ENCODE results near the gene TGFBR1.

The TGFBR1 gene
- 61.8 to 669 (median 348) reads per million in 18 experiments for total RNA-seq

DNA sequence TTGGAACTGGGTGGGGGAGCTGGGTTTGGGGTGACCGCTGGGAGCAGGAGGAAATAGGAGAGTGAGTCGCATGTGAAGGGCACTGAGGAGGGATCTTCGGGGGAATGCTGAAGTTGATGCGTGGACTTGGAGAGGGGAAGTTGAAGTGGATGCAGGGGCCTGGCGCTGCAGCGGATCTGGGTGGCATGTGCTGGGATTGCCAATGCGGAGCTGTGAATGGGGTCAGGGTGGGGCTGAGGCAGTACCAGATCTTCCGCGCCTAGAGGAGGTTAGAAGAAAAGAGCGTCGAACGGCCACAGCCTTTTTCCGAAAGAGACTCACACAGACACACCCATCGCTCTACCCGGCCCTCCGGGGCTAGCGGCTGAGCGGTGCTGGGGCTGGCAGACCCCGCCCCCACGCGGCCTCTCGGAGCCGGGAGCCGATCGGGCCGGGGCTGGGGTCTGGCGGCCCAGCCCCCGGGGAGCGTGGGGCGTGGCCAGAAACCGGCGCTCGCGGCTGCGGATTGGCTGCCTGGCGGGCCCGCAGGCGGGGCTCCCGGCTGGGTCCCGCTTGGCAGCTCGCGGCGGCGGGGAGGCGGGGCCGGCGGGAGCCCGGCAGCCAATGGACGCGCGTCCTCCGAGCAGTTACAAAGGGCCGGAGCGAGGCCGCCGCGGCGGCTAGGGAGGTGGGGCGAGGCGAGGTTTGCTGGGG, at the start of gene TGFBR1:
Gene TGFBR1, plus strand, starts transcription at position 655 of the 693 bp plus-strand sequence. CDS start 93 bp downstream, outside the sequence.
- DNase-seq: peak; percentile 93 to 96

DNA sequence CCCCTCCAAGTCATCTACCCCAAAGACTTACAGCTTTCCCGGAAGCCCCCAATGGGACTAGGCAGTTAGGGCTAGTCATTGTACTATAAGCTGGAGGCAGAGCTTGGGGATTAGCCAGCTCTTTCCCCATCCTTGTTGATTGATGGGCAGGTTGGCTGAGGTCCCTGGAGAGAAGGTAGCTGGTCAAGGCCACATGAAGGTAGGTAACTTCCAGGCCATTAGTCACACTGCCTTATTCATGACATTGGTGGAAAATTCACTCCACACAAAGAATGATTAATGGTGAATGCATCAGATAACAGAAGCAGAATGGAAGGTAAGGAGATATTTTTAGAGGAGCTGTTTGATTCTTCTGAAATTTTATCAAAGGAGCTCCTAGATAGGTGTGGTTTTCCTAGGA, 49.5 kb upstream of the TGFBR1 start:
- DNase-seq: no peak

DNA sequence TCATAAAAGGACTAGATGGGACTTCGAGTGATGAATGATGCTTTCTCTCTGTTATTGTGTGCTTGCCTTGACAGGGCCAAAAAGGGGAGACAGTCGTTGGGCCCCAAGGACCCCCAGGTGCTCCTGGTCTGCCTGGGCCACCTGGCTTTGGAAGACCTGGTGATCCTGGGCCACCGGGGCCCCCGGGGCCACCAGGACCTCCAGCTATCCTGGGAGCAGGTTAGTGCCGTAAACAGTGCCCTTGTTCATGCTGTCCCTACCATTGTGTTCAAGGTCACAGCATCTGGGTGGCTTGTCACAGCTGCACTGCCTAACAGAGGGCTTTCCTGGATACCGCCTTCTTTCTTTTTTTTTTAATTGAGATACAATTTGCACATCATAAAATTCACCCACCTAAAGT, 48.7 kb upstream of the TGFBR1 start:
- no peak for DNase-seq

DNA sequence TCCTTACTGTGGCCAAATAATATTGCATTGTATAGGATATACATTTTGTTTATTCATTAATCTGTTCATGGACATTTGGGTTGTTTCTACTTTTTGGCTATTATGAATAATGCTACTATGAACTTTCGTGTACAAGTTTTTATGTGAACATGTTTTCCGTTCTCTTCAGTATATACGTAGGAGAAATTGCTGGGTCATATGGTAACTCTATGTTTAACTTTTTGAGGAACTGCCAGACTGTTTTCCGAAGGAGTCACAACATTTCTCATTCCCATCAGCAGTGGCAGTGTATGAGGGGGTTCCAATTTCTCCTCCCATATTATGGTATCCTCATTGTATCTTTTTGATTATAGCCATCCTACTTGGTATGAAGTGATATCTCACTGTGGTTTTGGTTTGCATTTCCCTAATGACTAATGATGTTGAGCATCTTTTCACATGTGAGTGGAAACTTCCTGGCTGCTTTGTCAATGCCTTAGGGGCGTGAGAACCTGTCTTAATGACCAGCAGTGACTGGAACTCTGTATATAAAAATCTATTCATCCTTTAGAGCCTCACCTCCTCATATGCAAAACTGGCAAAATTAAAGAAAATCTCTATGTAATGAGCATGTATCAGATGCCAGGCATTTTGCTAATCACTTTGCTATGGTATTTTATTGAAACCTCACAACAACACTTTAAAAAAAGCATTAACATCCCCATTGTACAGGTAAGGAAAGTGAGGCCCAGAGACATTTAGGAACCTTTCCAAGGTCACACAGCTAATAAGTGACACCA, 47.8 kb upstream of the TGFBR1 start:
- DNase-seq: peak; percentile 68

DNA sequence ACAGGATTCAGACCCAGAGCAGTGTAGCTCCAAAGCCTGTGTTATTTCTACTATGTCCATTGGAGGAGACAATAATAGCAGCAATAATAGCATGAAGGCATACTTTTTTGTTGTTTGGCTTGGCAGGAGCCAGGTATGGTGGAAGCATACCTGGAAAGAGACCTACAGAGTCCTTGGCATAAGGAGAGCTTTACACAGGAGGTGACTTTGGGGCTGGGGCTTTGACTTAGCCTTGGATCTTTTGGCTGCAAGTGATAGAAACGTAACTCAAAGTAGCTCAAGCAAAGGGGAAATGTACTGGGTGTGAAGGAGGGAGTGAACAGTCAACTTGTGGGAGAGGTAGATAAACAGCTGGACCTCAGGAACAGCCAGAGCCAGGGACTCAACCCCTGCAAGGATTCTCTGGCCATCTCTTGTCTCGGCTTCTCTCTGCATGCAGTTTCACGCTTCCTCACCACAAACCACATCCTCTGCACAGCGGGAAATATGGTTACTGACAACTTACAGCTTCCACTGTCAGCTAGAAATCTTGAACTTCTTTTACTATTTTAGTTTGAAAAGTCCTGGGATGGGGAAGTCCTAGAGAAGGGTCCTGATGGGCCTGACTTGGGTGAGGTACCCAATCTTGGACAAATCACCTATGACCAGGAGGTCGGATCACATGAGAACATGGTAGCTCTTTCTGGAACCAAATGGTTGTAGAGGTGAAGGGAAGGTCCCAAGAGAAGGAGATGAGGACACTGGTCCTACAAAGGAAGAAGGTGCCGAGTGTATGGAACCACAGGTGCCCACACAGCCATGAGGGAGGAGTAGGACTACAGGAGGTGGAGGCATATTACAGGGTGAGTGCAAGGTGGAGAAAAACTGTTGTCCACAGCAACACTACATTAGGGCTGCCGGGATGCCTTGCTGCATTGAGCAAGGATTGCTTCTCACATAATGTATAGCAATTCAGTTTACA, 47.0 kb upstream of the TGFBR1 start:
- peak; percentile 76 to 78 for DNase-seq

DNA sequence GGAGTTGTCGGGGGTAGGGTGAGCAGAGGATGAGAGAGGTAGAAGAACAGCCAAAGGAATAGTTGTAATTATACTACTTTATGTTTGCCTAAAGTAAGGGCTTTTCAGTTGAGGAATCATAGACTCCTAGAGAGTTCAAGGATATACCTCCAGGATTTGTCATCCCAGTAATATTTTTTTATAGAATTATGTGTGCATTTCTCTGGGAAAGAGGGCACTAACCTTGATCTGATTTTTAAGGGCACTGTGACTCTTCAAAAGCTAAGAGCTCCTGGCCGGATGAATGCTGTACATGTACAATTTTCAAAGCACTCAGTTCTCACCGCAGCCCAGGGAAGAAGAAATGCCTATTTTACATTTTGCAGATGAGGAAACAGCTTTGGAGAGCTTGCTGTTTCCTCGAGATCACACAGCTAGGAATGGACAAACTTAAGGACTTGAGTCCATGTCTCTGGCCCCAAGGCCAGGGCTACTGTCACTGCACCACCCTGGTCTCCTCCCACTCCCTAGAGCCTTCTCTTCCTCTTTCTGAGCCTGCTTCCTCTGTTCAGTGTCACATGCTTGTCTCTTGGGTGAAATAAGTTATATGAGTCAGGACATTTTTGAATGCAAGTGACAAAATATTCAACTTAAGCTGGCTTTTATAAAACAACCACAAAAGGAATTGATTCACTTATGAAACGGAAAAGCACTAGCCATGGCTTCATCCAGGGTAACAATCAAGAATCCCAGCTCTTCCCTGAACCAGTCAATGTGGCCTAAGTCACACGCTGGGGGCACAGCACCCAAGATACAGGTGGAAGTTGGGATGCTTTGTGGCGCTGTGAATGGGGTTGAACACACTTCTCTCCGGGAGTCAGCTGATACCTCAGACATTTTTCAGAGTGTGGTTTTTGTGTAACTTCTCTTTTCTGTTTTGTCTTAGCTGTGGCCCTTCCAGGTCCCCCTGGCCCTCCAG, 45.7 kb upstream of the TGFBR1 start:
- DNase-seq: peak; percentile 98

DNA sequence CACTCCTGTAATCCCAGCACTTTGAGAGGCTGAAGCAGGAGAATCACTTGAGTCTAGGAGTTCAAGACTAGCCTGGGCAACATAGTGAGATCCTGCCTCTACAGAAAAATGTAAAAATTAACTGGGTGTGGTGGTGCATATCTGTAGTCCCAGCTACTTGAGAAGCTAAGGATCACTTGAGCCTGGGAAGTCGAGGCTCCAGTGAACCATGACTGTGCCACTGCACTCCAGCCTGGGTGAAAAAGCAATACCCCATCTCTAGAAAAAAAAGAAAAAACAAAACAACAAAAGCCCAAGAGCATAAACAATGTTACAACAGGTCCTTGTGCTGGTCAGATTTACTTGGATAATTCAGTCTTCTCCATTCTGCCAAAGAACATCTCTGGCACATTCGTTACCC, 44.3 kb upstream of the TGFBR1 start:
- DNase-seq: no peak

DNA sequence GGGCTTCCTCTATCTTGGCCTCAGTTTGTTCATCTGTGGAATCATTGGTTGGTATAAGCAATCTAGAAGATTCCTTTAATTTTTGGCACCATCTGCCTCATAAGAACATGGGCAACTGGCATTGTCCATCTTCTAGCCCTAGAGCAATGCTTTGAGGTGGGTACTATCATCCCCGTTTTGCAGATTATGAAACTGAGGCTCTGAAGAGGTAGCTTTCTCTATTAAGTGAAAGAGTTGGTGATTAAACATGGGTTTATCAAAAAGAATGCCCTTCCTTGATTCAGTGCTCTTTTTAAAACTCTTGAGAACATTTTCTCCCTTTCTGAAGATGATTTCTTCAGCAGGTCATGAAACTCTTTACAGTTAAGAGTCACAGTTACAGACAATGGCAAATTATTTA, 42.4 kb upstream of the TGFBR1 start:
- DNase-seq: no peak

DNA sequence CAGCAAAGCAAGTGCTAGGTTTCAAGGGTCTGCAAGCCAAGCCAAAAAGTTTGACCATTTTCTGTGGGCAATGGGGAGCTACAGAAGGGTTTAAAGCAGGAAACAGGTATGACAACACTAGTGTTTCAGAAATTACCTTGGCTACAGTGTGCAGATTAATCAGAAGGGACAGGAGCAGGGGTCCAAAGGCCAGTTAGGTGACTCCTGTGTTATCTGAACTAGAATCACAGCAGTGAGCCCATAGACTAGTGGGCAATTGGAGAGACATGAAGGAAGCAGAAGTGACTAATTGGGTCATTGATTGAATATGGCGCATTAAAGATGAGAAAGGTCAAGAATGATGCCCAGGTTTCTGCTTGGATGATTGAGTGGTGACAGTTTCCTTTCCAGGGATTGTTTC, 41.4 kb upstream of the TGFBR1 start:
- no peak for DNase-seq

DNA sequence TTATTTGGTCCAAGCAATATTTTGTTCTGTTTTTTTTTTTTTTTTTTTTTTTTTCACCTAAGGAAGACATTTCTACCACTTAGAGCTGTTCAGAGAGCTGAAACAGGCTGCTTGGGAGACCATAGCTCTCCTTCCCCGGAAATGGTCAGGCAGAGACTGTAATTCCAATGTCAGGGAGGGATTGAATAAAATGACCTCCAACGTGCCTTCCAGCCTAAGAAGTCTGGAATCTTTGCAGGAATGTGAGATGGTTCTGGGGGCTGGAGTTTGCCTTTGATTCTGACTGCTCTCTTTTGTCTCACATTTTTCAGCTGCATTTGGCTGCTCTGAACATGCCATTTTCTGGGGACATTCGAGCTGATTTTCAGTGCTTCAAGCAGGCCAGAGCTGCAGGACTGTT, 38.3 kb upstream of the TGFBR1 start:
- DNase-seq: no peak

DNA sequence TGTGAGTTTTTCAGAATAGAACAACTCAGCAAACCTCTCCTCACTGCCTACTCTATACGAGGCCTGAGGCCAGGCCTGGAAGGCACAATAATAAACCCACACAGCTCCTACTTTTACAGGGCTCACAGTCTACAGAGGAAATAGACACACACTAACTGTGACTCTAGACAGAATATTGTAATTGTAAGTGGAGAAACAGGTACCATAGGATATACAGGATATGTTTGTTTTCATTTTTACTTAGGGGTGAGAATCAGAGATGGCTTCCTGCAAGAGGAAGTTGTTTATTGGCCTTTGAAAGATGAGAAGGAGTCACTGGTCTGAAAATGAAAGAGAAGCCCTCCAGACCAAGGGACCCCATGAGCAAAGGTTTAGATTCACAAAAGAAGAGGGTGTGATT, 35.8 kb upstream of the TGFBR1 start:
- no peak for DNase-seq

DNA sequence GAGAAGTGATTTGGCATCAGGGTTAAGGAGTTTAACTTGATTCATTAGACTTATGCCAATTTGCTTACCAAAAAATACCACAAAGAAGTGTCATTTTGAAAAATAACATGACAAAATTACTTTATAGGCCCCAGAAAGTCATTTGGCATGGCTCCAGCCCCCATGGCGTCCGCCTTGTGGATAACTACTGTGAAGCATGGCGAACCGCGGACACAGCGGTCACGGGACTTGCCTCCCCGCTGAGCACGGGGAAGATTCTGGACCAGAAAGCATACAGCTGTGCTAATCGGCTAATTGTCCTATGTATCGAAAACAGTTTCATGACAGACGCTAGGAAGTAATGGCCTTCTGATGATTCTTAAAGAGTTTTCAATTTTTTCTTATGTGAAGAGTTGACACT, 35.4 kb upstream of the TGFBR1 start:
- DNase-seq: no peak

DNA sequence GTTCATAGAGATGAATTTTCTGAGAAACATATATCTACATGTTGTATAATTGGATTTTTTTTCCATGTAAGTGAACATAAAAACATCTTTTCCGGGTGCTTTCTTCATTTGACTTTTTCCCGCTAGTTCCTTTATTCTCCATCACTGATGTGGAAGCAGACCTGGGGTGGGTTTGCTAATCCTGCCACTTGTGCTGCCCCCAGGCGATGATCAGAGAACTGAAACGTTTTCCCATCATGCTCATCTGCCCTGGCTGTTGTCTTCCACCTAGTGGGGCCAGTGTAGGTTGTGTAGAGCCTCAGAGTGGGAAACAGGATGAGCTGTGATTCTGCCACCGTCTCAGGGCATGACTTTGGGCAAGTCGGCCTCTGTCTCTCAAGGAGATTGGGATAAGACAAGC, 34.2 kb upstream of the TGFBR1 start:
- DNase-seq: no peak

DNA sequence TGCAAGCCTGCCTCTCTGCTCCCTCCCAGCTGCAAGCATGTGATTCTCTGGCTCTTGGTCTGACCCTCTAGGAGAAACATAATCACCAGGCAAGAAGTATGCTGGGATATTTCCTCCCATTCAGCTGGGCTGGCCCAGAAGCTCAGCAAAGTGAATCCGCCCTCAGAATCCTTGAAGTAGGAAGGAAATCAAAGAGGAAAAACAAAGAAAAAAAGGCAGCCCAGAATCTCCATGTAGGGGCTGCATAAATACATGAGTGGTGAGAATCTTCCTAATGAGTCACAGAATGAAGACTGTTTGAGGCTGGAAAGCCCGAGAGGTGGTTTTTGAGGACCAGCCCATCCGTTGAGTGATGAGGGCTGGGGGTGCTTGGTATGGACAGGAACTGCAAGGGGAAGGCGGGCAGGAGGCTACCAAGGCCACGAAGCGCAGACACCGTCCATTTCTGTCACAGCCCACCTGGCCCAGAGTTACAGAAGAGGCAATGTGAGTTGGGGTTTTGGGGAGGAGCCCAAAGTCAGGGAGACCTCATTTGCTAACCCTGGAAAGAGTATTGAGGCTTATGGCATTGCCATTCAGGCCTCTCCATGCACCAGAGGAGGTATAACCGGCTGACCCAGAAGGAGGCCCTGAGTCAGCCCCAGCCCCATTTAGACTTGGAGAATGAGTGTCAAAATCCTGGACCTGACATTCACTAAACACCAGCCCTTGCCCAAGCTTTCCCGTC, 33.4 kb upstream of the TGFBR1 start:
- no peak for DNase-seq

DNA sequence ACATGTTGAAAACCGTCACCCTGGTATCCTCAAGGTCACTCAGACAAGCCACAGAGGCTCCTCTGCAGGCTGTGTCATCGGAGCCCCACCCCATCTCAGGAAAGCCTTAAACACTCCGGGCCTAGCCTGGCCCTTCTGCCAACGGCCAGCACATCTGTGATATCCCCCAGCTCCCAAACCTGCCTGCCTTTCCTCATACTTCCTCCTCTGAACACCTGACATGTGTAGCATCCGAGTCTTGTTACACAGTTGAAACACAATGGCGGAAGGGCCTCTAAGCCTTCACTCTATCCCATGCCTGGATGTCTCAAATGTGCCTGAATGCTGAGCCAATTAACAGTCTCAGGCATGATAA, 32.9 kb upstream of the TGFBR1 start:
- no peak for DNase-seq

DNA sequence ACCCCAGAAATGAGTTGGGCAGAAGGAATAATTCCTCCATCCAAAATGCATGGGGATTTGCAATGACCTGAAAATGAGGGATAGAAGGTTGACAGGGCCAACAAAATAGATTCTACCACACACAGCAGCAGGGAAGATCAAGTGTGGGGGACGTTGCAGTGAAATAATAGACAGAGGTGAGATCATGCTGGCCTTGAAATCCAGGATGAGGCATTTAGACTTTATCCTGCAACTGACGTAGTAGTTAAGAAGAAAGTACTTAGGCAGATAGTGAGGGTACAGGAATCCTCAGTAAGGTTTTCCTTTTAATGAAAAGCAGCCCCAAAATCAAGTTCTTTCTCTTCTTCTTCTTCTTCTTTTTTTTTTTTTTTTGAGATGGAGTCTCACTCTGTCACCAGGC, 31.6 kb upstream of the TGFBR1 start:
- DNase-seq: no peak

DNA sequence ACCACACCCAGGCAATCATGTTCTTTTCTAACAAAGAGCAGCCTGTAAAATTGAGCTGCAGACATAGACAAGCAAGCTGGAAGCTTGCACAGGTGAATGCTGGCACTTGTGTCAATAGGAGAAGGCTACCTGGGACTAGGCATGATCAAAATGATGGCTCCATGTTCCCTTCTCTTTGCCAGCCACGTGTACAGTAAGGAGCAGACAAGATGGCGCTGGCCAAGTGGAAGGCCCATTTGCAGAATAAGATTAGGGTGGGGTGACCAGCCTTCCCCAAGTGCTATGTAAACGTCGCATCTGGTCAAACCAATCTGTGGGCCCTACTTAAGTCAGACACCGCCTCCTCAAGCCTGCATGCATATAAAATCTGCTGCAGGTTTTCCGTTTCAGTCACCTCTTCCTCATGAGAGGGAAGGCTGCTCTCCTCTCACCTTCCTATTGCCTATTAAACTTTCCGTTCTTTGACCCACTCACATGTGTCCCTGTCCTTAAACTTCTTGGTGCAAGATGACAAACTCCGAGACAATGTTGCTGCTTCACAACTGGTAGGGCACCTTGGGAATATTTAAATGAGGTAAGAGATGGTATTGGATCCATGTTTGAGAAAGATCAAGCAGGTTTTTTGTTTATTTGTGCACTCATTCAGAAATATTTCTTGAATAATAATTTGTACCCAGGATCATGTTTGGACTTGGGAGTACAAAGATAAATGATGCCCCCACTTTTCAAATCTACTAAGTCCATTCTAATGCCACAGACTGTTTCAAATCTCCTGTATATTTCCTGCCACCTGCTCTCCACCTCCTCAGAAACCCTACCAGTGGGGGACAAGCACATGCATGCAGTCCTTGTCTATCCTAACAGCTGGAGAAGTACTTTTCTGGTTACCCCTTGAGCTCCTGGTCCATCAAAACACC, 30.7 kb upstream of the TGFBR1 start:
- DNase-seq: no peak

DNA sequence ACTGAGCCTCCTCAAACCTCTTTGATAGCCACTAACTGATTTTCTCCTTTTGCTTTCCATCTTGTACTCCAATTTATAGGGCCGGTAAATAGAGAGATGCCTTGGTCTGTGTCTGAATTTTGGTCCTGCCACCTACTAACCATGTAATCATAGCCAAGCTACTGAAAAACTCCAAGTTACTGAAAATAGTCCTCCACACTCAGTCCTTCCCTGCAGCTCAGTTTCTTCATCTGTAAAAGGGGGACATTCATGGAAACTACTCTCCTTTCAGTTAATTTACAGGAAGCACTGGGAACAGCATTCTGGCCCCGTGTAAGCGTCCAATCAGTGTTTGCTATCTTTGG, 30.0 kb upstream of the TGFBR1 start:
- DNase-seq: no peak

DNA sequence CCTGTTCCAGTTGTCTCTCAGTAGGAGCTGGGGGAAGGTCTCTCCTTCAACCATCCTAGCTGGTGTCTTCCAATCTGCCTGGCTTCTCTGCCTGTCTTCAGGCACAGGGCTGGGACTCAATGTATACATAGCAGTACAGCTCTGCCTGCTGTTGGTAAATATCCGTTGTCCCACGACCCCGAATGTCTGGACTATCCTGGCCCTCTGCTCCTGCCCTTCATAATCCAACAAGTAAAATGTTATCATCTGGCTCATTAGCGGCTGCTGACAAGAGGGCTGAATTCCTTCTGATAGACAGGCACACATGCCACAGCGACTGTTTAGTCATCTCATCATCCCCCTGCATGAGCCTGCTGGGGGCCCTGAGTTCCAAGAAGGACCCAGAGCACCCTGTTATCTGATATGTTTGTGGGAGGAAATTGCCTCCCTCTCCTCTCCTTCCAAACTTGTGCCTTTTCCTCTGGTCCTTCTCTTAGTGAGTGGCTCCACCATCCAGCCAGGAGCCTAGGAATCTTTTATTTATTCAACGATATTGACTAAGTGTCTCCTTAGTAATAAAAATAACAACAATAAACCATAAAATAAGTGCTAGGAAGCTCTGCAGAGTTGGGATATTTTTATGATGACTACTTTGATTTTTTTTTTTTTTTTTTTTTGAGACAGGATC, 29.5 kb upstream of the TGFBR1 start:
- no peak for DNase-seq

DNA sequence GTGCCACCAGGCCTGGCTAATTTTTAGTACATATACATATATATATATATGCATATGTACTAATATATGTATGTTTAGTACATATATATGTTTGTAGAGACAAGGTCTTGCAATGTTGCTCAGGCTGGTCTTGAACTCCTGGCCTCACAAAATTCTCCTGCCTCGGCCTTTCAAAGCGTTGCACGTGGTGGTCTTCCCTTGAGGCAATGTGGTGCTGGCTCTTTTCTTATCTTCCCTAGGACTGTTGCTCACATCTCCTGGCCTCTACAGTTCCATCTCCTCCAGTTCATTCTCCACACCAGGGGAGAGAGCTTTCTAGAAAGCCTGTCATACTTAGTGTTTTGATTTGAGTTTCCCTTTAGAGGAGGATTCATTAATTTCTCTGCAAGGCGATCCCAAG, 28.9 kb upstream of the TGFBR1 start:
- DNase-seq: no peak
